Muscle of back (tissue), 13 donors: ENCODE data around the gene DDI2. TPM values are rescaled to one million over a fixed set of nuclear protein-coding genes. Genes with fewer than 3 reads are reported as not detected.

ENCODE experiments used
- DNase-seq, 3 donors: peaks; one replicate each; pipeline versions ENCODE4 v3.0.0 to v3.0.0-alpha.2; 2013
- long read RNA-seq, 9 donors: transcript quantifications; one replicate each; lab custom pipeline, GENCODE V29; 2026
- polyA plus RNA-seq, 10 donors: library from polyadenylated mRNA; unstranded; fragments of 120-200 nt; gene quantifications; one replicate each; pipeline ENCODE4 v1.2.1, GENCODE V29; 2013; ENCODE audit not compliant: insufficient read length in 10 of 10

DDI2 gene
- polyA plus RNA-seq: 10 to 100 TPM; 12.5 to 25.8 (median 18.9) TPM
- long read RNA-seq, donor 1, full-length matches to known transcripts: 2 of 2 reads
- long read RNA-seq, donor 1, partial matches to known transcripts: 0 of 2 reads
- long read RNA-seq, donor 1, other reads (novel, unspliced or antisense): 0 of 2 reads
- long read RNA-seq, donor 2, full-length matches to known transcripts: 1 of 1 reads
- long read RNA-seq, donor 2, partial matches to known transcripts: 0 of 1 reads
- long read RNA-seq, donor 2, other reads (novel, unspliced or antisense): 0 of 1 reads
- long read RNA-seq, donor 3: 0 reads
- long read RNA-seq, donor 4, full-length matches to known transcripts: 1 of 1 reads
- long read RNA-seq, donor 4, partial matches to known transcripts: 0 of 1 reads
- long read RNA-seq, donor 4, other reads (novel, unspliced or antisense): 0 of 1 reads
- long read RNA-seq, donor 5, partial matches to known transcripts: 0 of 3 reads
- long read RNA-seq, donor 5, other reads (novel, unspliced or antisense): 0 of 3 reads
- long read RNA-seq, donor 6, full-length matches to known transcripts: 1 of 1 reads
- long read RNA-seq, donor 6, partial matches to known transcripts: 0 of 1 reads
- long read RNA-seq, donor 6, other reads (novel, unspliced or antisense): 0 of 1 reads
- long read RNA-seq, donor 7: 0 reads
- long read RNA-seq, donor 8: 0 reads
- long read RNA-seq, donor 9, partial matches to known transcripts: 0 of 1 reads
- long read RNA-seq, donor 9, other reads (novel, unspliced or antisense): 0 of 1 reads

DNA sequence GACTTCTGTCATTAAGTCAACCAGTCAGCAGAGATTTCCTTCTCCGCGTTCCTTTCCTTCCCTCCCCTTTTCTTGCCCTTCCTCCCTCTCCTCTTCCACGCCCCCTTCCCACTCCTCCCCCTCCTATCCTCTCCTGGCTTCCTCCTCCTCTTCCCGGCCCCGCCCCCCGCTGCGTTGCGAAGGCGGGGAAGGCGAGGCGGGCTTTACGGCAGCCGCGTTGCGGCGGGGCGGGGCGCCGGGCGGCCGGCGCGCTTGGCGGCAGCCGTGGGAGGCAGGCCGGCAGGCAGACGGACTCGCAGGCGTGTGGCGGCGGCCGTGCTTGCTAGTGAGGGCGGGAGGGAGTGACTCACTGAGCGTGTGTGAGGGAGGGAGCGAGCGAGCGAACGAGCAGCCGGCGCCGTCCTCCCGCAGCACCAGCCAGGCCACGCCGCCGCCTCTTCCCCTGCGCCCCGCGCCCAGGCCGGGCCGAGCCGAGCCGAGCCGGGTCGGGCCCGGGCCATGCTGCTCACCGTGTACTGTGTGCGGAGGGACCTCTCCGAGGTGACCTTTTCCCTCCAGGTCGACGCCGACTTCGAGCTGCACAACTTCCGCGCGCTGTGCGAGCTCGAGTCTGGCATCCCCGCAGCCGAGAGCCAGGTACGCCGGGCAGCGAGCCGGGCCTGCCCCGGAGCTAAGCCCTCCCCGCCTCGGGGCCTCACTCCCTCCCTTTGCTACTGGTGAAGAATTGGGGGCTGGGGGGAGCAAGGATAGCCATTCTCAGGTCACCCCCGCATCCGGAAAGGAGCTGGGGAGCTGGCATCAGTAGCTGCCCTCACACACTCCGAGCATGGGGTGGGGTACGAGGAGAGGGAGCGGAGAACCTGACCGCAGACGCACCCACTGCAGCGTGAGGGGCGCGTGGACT, at the start of gene DDI2:
Gene DDI2, plus strand, starts transcription at position 286 of the 904 bp plus-strand sequence. Its CDS starts 213 bp downstream, at position 499.
- DNase-seq: peak; percentile 97 to 99 (median 99)

GRCh38 chr1:15568387-15569073, 48.7 kb upstream of the DDI2 start:
- no peak for DNase-seq

DNA sequence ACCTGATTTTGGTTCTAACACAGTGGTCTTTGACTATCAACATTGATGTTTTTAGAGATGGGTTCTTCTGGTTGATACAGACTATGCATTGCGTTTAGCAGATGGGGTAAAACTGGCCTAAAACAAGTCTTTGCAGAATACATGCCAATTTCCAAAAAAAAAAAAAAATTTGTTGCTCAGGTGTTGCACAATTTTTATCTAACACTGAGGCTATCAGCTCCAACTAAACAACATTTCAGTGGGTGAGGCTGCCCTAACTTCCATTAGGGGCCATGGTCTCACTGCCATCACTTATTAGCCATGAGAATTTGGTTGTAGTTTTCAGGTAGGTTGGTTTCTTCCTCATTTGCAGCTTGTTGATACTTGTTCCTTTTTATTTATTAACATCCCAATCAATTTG, 46.4 kb upstream of the DDI2 start:
- DNase-seq: no peak

- DNase-seq: no peak
Measured at GRCh38 chr1:15571266-15571665, 46.0 kb upstream of the DDI2 start.

DNA sequence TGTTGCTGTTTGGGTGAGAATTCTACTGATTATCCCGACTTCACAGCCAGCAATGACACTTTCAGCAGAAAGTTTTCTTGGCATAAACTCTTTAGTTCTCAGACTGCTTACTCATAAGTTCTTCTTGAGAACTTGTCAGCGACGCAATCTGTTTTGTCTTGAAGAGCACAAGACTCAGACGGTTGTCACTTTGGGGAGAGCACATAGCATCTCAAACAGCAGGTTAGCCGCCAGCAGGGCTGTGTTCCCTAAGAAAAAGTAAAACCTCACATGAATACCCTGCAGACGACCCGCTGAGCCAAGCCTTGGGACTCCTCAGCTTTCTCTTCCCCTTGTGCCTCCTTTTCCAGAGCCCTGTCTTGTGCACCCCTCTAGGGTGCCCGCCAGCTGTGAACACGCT, 43.8 kb upstream of the DDI2 start:
- DNase-seq: no peak

GRCh38 chr1:15574741-15575140, 42.5 kb upstream of the DDI2 start:
- no peak for DNase-seq

DNA sequence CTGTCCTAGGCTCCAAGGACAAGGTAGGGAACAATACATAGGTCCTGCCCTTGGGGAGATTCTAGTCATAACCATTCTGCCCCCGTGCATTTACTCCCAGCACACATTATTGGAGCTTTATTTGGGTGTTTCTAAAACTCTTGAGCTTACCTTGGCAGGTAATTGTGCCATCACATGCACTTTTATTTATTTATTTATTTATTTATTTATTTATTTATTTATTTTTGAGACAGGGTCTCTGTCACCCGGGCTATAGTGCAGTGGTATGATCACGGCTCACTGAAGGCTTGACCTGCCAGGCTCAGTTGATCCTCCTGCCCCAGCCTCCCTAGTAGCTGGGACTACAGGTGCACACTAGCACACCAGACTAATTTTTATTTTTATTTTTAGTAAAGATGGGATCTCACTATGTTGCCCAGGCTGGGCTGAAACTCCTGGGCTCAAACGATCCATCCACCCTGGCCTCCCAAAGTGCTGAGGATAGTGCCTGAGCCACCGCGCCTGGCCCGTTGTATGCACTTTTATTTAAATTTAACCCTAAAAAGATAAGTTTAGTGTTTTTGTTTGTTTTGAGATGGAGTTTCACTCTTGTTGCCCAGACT, 41.6 kb upstream of the DDI2 start:
- no peak for DNase-seq

DNA sequence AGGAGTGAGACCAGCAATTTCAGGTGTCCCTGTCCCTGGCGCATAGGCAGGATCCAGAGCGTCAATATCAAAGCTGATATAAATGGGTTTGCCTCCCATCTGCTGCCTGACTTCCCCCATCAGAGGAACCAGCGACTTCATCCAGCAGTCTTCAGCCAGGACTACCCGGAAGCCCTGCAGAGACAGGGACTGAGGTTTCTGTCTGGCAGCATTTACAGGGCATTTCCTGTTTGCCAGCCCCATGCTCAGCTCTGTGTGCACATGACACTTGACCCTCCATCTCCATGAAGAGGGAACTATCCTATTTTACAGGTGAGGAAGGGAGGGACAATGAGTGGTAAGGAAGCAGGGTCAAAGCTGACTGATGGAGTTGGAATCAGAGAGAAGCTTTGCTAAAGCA, 39.6 kb upstream of the DDI2 start:
- no peak for DNase-seq

- no peak for DNase-seq
Measured at GRCh38 chr1:15578921-15579682, 38.2 kb upstream of the DDI2 start.

GRCh38 chr1:15579683-15580047, 37.6 kb upstream of the DDI2 start:
- DNase-seq: peak in 2 of 3 donors; percentile 20 to 41

DNA sequence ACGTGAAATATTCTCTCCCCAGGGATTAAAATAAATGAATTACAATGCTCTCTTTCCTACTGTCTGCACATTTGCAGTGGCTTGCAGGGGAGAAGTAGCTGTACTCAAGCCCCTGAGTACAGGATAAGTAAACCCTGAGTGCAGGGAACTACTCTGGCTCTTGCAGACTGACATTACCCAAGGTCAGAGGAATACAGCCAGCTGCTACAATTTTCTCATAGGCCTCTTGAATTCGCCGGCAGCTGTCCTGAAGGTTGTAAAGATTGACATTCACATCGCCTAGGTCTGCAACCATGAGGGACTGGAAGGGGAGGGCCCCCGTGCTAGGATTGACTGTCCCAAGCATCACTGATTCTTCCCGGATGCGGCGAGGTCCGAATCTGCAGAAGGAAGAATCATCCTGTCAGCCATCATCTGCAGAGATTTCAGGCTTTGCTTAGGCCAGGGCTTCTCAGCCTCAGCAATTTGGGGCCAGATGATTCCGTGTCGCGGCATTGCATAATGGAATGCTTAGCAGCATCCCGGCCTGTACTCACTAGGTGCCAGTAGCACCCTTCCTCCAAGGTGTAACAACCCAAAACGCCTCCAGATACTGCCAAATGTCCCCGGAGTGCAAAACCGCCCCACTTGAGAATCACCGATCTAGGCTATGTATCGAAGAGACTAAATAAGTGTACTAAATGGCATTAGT, 34.1 kb upstream of the DDI2 start:
- DNase-seq: no peak

DNA sequence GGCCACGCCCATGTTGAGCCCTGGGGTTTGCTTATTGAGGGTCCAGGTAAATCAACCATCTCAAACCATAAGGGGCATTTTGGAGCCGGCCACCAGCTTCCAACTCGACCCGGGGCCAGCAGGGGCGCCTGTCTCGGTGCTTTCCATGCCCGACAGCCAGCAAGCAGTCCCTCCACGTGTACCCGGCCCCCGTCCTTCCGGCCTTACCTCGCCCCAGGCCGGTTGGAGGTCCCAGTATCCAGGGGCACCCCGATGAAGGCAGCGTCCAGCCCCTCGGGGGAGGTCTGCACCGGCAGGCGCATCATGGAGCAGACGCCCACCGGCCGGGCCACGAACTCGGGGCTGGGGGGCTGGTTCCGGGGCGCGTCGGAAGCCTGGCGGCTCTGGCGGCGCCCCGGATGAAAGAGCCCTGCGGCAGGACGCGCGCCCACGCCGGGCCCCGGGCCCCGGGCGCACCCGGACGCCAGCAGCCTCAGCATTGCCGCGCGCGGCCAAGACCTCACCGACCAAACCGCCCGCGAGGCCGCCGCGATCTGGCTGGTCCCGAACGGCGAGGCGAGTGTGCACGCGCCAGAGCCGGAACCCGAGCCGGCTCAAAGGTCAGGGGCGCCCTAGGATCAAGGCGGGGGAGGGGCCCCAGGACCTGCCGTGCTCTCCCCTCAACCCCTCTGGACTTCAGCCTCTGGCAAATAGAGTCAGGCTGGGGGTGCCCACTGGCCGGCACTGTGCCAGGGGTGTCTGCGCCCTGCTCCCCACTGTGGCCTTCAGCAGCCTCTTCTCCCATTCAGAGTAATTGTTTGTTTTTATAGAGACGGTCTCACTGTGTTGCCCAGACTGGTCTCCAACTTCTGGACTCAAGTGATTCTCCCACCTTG, 32.5 kb upstream of the DDI2 start, which contains the start of gene AGMAT:
Gene AGMAT, minus strand, starts transcription at position 563 of the 875 bp plus-strand sequence. Its CDS starts 84 bp downstream, at position 479.
- DNase-seq: peak in 2 of 3 donors; percentile 17 to 57

DNA sequence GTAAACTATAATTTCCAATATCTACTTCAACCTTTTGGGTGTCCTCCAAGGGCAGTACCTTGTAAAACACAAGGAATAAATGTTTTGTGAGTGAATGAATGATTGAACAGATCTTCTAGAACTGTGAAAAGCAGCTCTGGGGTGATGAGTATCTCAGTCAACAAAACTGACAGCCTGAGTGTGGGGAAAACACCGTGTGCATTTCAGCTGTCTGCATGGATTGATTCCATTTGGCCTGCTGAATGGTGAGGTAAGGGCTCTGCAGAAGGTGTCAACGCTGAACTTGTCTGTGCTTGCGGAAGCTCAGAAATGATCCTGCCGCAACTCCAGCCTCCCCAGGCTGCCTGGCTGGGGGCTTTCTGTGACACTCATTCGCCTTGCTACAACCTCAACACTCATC, 25.0 kb upstream of the DDI2 start:
- no peak for DNase-seq

DNA sequence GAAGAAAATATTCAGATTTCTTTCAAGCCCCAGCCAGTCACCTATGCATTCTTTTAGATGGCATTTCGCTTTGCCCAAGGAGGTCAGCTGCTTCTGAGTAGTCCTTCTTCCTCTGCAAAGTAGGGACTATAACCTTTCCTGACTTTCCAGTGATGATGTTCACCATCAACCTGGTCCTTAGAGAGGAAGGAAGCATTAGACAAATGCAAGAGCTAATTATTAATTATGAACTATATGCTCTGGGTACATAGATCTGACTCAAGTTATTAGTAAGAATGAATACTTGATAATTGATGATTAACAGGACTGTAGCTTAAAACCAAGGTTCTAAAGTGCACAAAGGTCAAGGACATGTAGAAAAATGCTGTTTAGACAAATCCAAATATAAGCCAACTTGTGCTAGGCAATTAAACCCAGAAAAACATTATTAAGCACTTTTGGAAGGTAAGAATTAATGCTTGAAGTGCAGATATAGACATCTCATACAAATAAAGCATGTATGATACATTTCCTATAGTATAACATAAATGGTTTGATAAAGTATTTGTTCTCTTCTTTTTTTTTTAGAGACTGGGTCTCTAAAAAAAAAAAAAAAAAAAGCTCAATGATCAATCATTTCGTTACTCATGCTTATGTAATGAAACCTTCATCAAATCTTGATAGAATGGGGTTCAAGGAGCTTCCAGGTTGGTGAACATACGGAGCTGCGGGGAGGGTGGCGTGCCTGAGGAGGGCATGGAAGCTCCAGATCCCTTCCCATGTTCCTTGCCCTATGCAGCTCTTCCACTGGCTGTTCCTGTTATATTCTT, 21.2 kb upstream of the DDI2 start:
- DNase-seq: no peak

GRCh38 chr1:15598436-15598835, 18.8 kb upstream of the DDI2 start:
- peak in 1 of 3 donors; percentile 53 for DNase-seq

- DNase-seq: peak; percentile 97 to 99 (median 99)
Measured at GRCh38 chr1:15603050-15603965, 13.9 kb upstream of the DDI2 start.
